Inflammatory macrophage treated with lipopolysaccharide for 1 hour (primary cell): ENCODE data around the gene TMEM266.
A peak's percentile ranks its signal among the peaks of the same experiment; 100 is the strongest.

Source experiments
- DNase-seq, 2 donors: peaks; one replicate each; pipeline ENCODE4 v3.0.0-alpha.2; 2020 to 2022

The TMEM266 gene

GRCh38 chr15:76070192-76070591 lies 10.4 kb downstream of the TMEM266 start:
- no peak for DNase-seq

- DNase-seq = peak; percentile 53 to 77
Measured at GRCh38 chr15:76070921-76071635, 11.3 kb downstream of the TMEM266 start.

GRCh38 chr15:76071806-76072205 lies 12.0 kb downstream of the TMEM266 start:
- DNase-seq = no peak

- DNase-seq = no peak
Measured at GRCh38 chr15:76073554-76073953, 13.8 kb downstream of the TMEM266 start.

- no peak for DNase-seq
Measured at GRCh38 chr15:76075046-76075445, 15.3 kb downstream of the TMEM266 start.

GRCh38 chr15:76078285-76078877 lies 18.6 kb downstream of the TMEM266 start:
- DNase-seq = no peak

GRCh38 chr15:76084256-76084655 lies 24.5 kb downstream of the TMEM266 start:
- DNase-seq = peak; percentile 76 to 94

GRCh38 chr15:76098685-76099084 lies 38.9 kb downstream of the TMEM266 start:
- no peak for DNase-seq

GRCh38 chr15:76099388-76099787 lies 39.6 kb downstream of the TMEM266 start:
- no peak for DNase-seq

GRCh38 chr15:76100361-76100760 lies 40.6 kb downstream of the TMEM266 start:
- DNase-seq = no peak

GRCh38 chr15:76101655-76102054 lies 41.9 kb downstream of the TMEM266 start:
- DNase-seq = no peak

- no peak for DNase-seq
Measured at GRCh38 chr15:76105391-76105790, 45.6 kb downstream of the TMEM266 start.

- no peak for DNase-seq
Measured at GRCh38 chr15:76105911-76106310, 46.1 kb downstream of the TMEM266 start.

- DNase-seq = no peak
Measured at GRCh38 chr15:76107169-76107568, 47.4 kb downstream of the TMEM266 start.

GRCh38 chr15:76108021-76108723 lies 48.4 kb downstream of the TMEM266 start:
- no peak for DNase-seq

GRCh38 chr15:76109046-76109445 lies 49.3 kb downstream of the TMEM266 start:
- no peak for DNase-seq

GRCh38 chr15:76114561-76114960 lies 54.8 kb downstream of the TMEM266 start:
- DNase-seq = peak; percentile 13 to 22

- DNase-seq = no peak
Measured at GRCh38 chr15:76116138-76116885, 56.5 kb downstream of the TMEM266 start.

GRCh38 chr15:76117181-76117580 lies 57.4 kb downstream of the TMEM266 start:
- DNase-seq = no peak

- DNase-seq = no peak
Measured at GRCh38 chr15:76118767-76119166, 59.0 kb downstream of the TMEM266 start.

- no peak for DNase-seq
Measured at GRCh38 chr15:76123031-76123430, 63.2 kb downstream of the TMEM266 start.

GRCh38 chr15:76127169-76127568 lies 67.4 kb downstream of the TMEM266 start:
- DNase-seq = no peak

GRCh38 chr15:76127880-76128279 lies 68.1 kb downstream of the TMEM266 start:
- no peak for DNase-seq
